PC-3 (cell line): ENCODE data around the gene TANC1. TPM values are rescaled to one million over a fixed set of nuclear protein-coding genes. Genes with fewer than 3 reads are reported as not detected.

ENCODE experiments used
- ATAC-seq: fragments of 200-7000 bp; cut with Tn5 transposase; 2 replicates; pipeline ENCODE4 v1.9.1; 2020; ENCODE audit warnings: mild to moderate bottlenecking, moderate library complexity
- BruUV-seq: library from RNA; stranded (reverse); fragments of 400-500 nt; replicated peaks from 2 replicates; lab custom pipeline; 2021; lab: Mats Ljungman, UMichigan
- CTCF ChIA-PET: fragments of 300-600 bp; sonication (Branson Sonifier 250); formaldehyde crosslinking; loops from one replicate; lab custom pipeline; 2022; ENCODE audit warnings: antibody characterized with exemption; lab: Charles Lee
- POLR2A ChIA-PET: fragments of 300-600 bp; sonication (Branson Sonifier 250); formaldehyde crosslinking; loops from one replicate; lab custom pipeline; 2022; ENCODE audit warnings: antibody characterized with exemption; ENCODE audit not compliant: unreplicated experiment; lab: Charles Lee
- DNase-seq: peaks from one replicate; pipeline ENCODE4 v3.0.0-alpha.2; 2015
- H2AFZ ChIP-seq: fragments of 300-600 bp; sonication (generic); 2 replicates; pipeline ENCODE4 v1.6.0; 2016; ENCODE audit warnings: antibody characterized with exemption, low read length
- H3F3A ChIP-seq: fragments of 300-600 bp; sonication (generic); one replicate; pipeline ENCODE4 v1.6.0; 2017; ENCODE audit warnings: antibody characterized with exemption, low read length, control low read depth, mild to moderate bottlenecking; ENCODE audit not compliant: unreplicated experiment
- H3K27ac ChIP-seq: fragments of 300-600 bp; sonication (generic); 2 replicates; pipeline ENCODE4 v1.5.1; 2016; ENCODE audit warnings: mild to moderate bottlenecking, low read length
- H3K27me3 ChIP-seq: fragments of 300-600 bp; sonication (generic); 2 replicates; pipeline ENCODE4 v1.6.1; 2016; ENCODE audit warnings: low read length, mixed read lengths
- H3K36me3 ChIP-seq: fragments of 300-600 bp; sonication (generic); 2 replicates; pipeline ENCODE4 v1.6.1; 2016; ENCODE audit warnings: low read depth, mixed run types, low read length, mixed read lengths
- H3K4me1 ChIP-seq: fragments of 300-600 bp; sonication (generic); 2 replicates; pipeline ENCODE4 v1.5.1; 2016; ENCODE audit warnings: low read length; ENCODE audit not compliant: insufficient read depth
- H3K4me2 ChIP-seq: fragments of 300-600 bp; sonication (generic); 2 replicates; pipeline ENCODE4 v1.6.0; 2016; ENCODE audit warnings: low read length
- H3K4me3 ChIP-seq: fragments of 300-600 bp; sonication (generic); 2 replicates; pipeline ENCODE4 v1.5.1; 2016; ENCODE audit warnings: mild to moderate bottlenecking, low read length, mixed read lengths
- H3K79me2 ChIP-seq: fragments of 300-600 bp; sonication (generic); 2 replicates; pipeline ENCODE4 v1.6.1; 2017; ENCODE audit warnings: low read length, mixed read lengths
- H3K9ac ChIP-seq: fragments of 300-600 bp; sonication (generic); 2 replicates; pipeline ENCODE4 v1.6.0; 2016; ENCODE audit warnings: mild to moderate bottlenecking, low read length
- H3K9me2 ChIP-seq: fragments of 300-600 bp; sonication (generic); replicated peaks from 2 replicates; pipeline ENCODE4 v1.6.1; 2016; ENCODE audit warnings: mixed run types, low read length, mixed read lengths
- H3K9me3 ChIP-seq: fragments of 300-600 bp; sonication (generic); 2 replicates; pipeline ENCODE4 v1.6.1; 2016; ENCODE audit warnings: low read length, mixed read lengths
- H4K20me1 ChIP-seq: fragments of 300-600 bp; sonication (generic); 2 replicates; pipeline ENCODE4 v1.6.1; 2016; ENCODE audit warnings: low read length, mixed read lengths
- EZH2 ChIP-seq: fragments of 300-600 bp; sonication (generic); IDR thresholded peaks from one replicate; pipeline ENCODE4 v1.6.1; 2017; ENCODE audit warnings: antibody characterized with exemption, mild to moderate bottlenecking, low read length; ENCODE audit not compliant: unreplicated experiment
- EZH2phosphoT487 ChIP-seq: fragments of 300-600 bp; sonication (generic); IDR thresholded peaks from 2 replicates; pipeline ENCODE4 v1.6.1; 2018; ENCODE audit warnings: mild to moderate bottlenecking, antibody characterized with exemption, low read length, borderline replicate concordance
- intact Hi-C: fragments of 100-400 bp; cut with micrococcal nuclease; formaldehyde crosslinking; loops from 2 replicates; pipeline ENCODE4 v1.9.0; 2023
- total RNA-seq: library from RNA; depleted of rRNA; stranded (reverse); fragments of >200 nt; gene quantifications from 2 replicates; pipeline ENCODE4 v1.2.3, GENCODE V29; 2014
- TF ChIP-seq, protein P1 (sequence below): fragments of 300-600 bp; sonication (generic); conservative IDR thresholded peaks from 2 replicates; pipeline ENCODE4 v1.5.1; 2017; ENCODE audit warnings: antibody characterized with exemption, low read depth, mild to moderate bottlenecking, low read length

TANC1 gene
- total RNA-seq, 1 experiment from 2014 or later = 17.6 TPM

- H3K9ac ChIP-seq = no peak overlapping the region
- no peaks in the 10 kb centered on the region for H3K9me2 ChIP-seq
- no peaks in the 10 kb centered on the region for H3K9me3 ChIP-seq
- peaks cover 13% of the 10 kb centered on the region for H3K36me3 ChIP-seq
- CTCF ChIA-PET = no interaction called here
- peaks cover 19% of the 10 kb centered on the region; the same call in 1 of the 2 replicates for H3K79me2 ChIP-seq
- no peaks in the 10 kb centered on the region for H3F3A ChIP-seq
- no peak overlapping the region for H3K4me2 ChIP-seq
- no peak overlapping the region for H2AFZ ChIP-seq
- no peak for ATAC-seq
- TF ChIP-seq EZH2phosphoT487 (no peak), EZH2 (no peak)
- TF ChIP-seq, protein P1, sequence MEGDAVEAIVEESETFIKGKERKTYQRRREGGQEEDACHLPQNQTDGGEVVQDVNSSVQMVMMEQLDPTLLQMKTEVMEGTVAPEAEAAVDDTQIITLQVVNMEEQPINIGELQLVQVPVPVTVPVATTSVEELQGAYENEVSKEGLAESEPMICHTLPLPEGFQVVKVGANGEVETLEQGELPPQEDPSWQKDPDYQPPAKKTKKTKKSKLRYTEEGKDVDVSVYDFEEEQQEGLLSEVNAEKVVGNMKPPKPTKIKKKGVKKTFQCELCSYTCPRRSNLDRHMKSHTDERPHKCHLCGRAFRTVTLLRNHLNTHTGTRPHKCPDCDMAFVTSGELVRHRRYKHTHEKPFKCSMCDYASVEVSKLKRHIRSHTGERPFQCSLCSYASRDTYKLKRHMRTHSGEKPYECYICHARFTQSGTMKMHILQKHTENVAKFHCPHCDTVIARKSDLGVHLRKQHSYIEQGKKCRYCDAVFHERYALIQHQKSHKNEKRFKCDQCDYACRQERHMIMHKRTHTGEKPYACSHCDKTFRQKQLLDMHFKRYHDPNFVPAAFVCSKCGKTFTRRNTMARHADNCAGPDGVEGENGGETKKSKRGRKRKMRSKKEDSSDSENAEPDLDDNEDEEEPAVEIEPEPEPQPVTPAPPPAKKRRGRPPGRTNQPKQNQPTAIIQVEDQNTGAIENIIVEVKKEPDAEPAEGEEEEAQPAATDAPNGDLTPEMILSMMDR = no peak
- DNase-seq = no peak
- no peak overlapping the region for H3K27ac ChIP-seq
- H3K4me3 ChIP-seq = no peak overlapping the region
- intact Hi-C loops = no loop called here
- BruUV-seq = no TSS peak
- no peaks in the 10 kb centered on the region for H3K27me3 ChIP-seq
- POLR2A ChIA-PET = no interaction called here
- H4K20me1 ChIP-seq = no peaks in the 10 kb centered on the region
- H3K4me1 ChIP-seq = peaks cover 35% of the 10 kb centered on the region
Observed at GRCh38 chr2:159066541-159067156, 98.2 kb downstream of the TANC1 start.

GRCh38 chr2:159067971-159068370 is 99.5 kb downstream of the TANC1 start:
- Histone ChIP-seq H3K9me3 (no peaks in the 10 kb centered on the region), H3F3A (no peaks in the 10 kb centered on the region), H3K27ac (no peak overlapping the region), H3K9ac (no peak overlapping the region), H3K9me2 (no peaks in the 10 kb centered on the region), H3K36me3 (peaks cover 13% of the 10 kb centered on the region), H3K27me3 (no peaks in the 10 kb centered on the region), H3K4me3 (no peak overlapping the region), H3K79me2 (peaks cover 13% of the 10 kb centered on the region; the same call in 1 of the 2 replicates), H3K4me1 (peaks cover 44% of the 10 kb centered on the region), H4K20me1 (no peaks in the 10 kb centered on the region), H3K4me2 (no peak overlapping the region), H2AFZ (no peak overlapping the region)
- TF ChIP-seq, protein P1 = no peak
- TF ChIP-seq EZH2phosphoT487 = no peak
- TF ChIP-seq EZH2 = no peak
- intact Hi-C loops = no loop called here
- BruUV-seq = no TSS peak
- ATAC-seq (no peak), DNase-seq (no peak)
- ChIA-PET POLR2A (no interaction called here), CTCF (no interaction called here)

- H3K9ac ChIP-seq = no peak overlapping the region
- H3K79me2 ChIP-seq = peaks cover 11% of the 10 kb centered on the region
- no peak overlapping the region for H3K4me2 ChIP-seq
- intact Hi-C loops = no loop called here
- ATAC-seq (no peak), DNase-seq (no peak)
- TF ChIP-seq EZH2 = no peak
- TF ChIP-seq, protein P1 = no peak
- no peak for TF ChIP-seq EZH2phosphoT487
- H4K20me1 ChIP-seq = no peaks in the 10 kb centered on the region
- H3K4me3 ChIP-seq = no peak overlapping the region
- no TSS peak for BruUV-seq
- no peak overlapping the region for H3K27ac ChIP-seq
- peaks cover 47% of the 10 kb centered on the region for H3K4me1 ChIP-seq
- ChIA-PET CTCF (no interaction called here), POLR2A (no interaction called here)
- no peak overlapping the region for H2AFZ ChIP-seq
- peaks cover 13% of the 10 kb centered on the region for H3K36me3 ChIP-seq
- no peaks in the 10 kb centered on the region for H3K27me3 ChIP-seq
- H3F3A ChIP-seq = no peaks in the 10 kb centered on the region
- H3K9me3 ChIP-seq = no peaks in the 10 kb centered on the region
- no peaks in the 10 kb centered on the region for H3K9me2 ChIP-seq
Observed at GRCh38 chr2:159069229-159069628, 100.8 kb downstream of the TANC1 start.
